Mucosa of rectum (tissue), 2 donors: ENCODE data around the gene KRT78.

Experiments
- H3K27ac ChIP-seq, 2 donors: one replicate each; pipeline ENCODE4 v1.7.0; 2013; ENCODE audit warnings: inconsistent platforms in 2 of 2, low read depth in 2 of 2, low read length in 2 of 2
- H3K27me3 ChIP-seq, 2 donors: one replicate each; pipeline ENCODE4 v1.7.0; 2013; ENCODE audit warnings: low read length in 2 of 2; ENCODE audit not compliant: control insufficient read depth in 2 of 2, insufficient read depth in 2 of 2
- H3K36me3 ChIP-seq, 2 donors: one replicate each; pipeline ENCODE4 v1.7.0; 2013; ENCODE audit warnings: low read length in 2 of 2; ENCODE audit not compliant: control insufficient read depth in 2 of 2, insufficient read depth in 2 of 2
- H3K4me1 ChIP-seq, 2 donors: one replicate each; pipeline ENCODE4 v1.7.0; 2013; ENCODE audit warnings: low read length in 2 of 2, mild to moderate bottlenecking in 1 of 2; ENCODE audit not compliant: control insufficient read depth in 2 of 2, insufficient read depth in 2 of 2
- H3K4me3 ChIP-seq, 2 donors: one replicate each; pipeline ENCODE4 v1.7.0; 2013; ENCODE audit warnings: low read length in 2 of 2
- H3K9ac ChIP-seq, 2 donors: one replicate each; pipeline ENCODE4 v1.7.0; 2013; ENCODE audit warnings: low read length in 2 of 2, low read depth in 1 of 2, mild to moderate bottlenecking in 1 of 2
- H3K9me3 ChIP-seq, 2 donors: one replicate each; pipeline ENCODE4 v1.7.0; 2013; ENCODE audit warnings: low read length in 2 of 2; ENCODE audit not compliant: control insufficient read depth in 2 of 2
- donor health status: healthy.
- donor health status: Normal muscosa, but diverticular disease.

KRT78 gene

DNA sequence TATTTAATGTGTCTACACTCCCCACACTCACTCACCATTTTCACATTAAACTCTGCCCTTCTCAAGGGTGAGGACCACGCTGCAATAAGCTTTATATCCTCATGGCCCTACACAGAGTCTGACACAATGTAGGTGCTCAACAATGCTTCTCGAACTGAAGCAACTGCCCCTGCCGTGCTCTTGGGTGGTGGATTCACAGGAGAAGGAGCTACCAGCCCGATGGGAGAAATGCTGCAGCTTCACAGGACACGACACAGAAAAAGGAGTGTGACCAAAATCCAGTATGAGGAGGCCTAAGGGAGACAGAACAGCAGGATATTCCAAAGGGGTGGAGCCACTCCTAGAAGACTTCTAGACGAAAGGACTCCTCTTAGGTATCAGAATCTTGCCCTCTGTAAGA, 46.4 kb downstream of the KRT78 start:
- Histone ChIP-seq H3K4me3 (no peak overlapping the region), H3K9ac (no peak overlapping the region), H3K36me3 (no peaks in the 10 kb centered on the region), H3K27ac (no peak overlapping the region), H3K9me3 (no peaks in the 10 kb centered on the region), H3K27me3 (no peaks in the 10 kb centered on the region), H3K4me1 (peaks cover 0 to 8% of the 10 kb centered on the region in 2 donors)

GRCh38 chr12:52801773-52802172, 47.0 kb downstream of the KRT78 start:
- H3K36me3 ChIP-seq, result no peaks in the 10 kb centered on the region
- H3K27me3 ChIP-seq, result no peaks in the 10 kb centered on the region
- no peak overlapping the region for H3K27ac ChIP-seq
- H3K9me3 ChIP-seq, result no peaks in the 10 kb centered on the region
- H3K9ac ChIP-seq, result no peak overlapping the region
- no peak overlapping the region for H3K4me3 ChIP-seq
- H3K4me1 ChIP-seq, result peaks cover 0 to 8% of the 10 kb centered on the region in 2 donors

- Histone ChIP-seq H3K4me3 (no peak overlapping the region), H3K36me3 (no peaks in the 10 kb centered on the region), H3K4me1 (peaks cover 0 to 8% of the 10 kb centered on the region in 2 donors), H3K27me3 (no peaks in the 10 kb centered on the region), H3K27ac (no peak overlapping the region), H3K9ac (no peak overlapping the region), H3K9me3 (no peaks in the 10 kb centered on the region)
Measured at GRCh38 chr12:52800259-52800917, 48.4 kb downstream of the KRT78 start.

DNA sequence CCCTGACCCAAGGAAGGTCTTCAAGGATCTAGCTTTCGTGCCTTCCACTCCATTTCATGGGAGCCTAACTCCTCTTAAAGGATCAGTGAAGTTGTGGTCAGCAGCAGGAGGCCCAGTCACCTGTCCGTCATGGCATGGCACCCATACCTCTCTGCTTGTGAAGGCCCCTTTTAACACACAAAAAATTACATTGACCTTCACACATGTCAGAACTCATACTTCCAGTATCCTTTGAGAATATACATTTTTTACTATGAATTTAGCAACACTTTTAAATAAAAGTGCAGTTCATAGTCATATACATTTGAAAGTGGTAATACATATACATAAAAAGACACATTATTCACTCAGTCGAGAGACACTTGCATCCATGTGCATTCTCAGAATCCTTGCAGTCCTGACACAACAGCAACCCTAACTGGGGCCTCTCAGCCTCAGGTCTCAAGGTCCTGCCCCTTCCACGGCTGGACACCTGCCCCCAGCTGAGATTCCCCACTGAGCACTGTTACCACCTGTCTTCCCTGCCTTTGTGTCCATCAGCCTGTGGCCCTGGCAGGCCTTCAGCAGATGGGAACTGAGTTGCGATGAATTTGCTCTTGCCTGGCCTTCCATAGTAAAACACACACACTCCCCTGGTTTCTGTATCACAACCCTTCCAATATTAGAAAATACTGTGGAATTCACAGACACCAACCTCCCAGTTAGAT, 49.1 kb downstream of the KRT78 start:
- Histone ChIP-seq H3K27ac (no peak overlapping the region), H3K9me3 (no peaks in the 10 kb centered on the region), H3K4me1 (peaks cover 0 to 8% of the 10 kb centered on the region in 2 donors), H3K9ac (no peak overlapping the region), H3K4me3 (no peak overlapping the region), H3K36me3 (no peaks in the 10 kb centered on the region), H3K27me3 (peaks cover 0 to 2% of the 10 kb centered on the region in 2 donors)

DNA sequence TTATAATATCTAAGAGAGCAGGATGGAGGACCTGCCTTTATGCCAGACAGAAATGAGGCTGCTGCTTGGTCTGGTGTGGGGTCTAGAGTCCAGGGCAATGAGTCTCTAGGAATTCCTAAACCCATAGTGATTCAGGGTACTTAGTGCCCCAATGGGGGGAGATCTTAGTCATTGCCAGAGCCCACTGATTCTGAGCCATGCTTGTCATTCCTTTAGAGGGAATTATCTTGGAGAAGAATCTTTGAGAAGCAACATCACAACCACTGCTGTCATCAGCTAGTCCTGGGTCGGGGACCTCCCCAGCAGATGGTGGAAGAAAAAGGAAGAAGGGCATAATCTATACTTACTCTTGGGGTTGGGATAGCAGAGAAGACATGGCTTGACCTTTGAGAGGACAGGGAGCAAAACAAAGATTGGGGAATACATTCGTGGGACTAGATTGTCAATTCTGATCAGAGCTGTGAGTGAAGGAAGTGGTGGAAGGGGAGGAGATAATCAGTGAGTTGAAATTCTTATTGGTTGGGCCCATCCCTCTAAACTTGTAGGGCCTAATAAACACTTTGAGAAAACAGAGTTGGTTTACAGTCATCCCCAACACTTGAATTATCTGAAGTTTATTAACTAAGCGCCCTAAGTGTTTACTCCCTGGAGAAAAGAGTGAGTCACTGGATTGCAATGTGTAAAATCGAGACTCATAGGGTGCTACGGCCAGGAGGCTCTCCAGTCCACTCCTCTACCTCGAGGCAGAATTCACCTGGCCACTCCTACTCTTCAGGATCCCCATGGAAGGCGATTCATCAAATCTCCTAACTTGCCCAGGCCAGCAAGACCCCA, 49.9 kb downstream of the KRT78 start:
- H3K27me3 ChIP-seq, result peaks cover 0 to 5% of the 10 kb centered on the region in 2 donors
- H3K4me1 ChIP-seq, result peaks cover 0 to 8% of the 10 kb centered on the region in 2 donors
- no peak overlapping the region for H3K27ac ChIP-seq
- H3K36me3 ChIP-seq, result no peaks in the 10 kb centered on the region
- no peak overlapping the region for H3K4me3 ChIP-seq
- H3K9me3 ChIP-seq, result no peaks in the 10 kb centered on the region
- H3K9ac ChIP-seq, result no peak overlapping the region

GRCh38 chr12:52798003-52798670, 50.7 kb downstream of the KRT78 start:
- Histone ChIP-seq H3K4me1 (peaks cover 0 to 8% of the 10 kb centered on the region in 2 donors), H3K4me3 (no peak overlapping the region), H3K36me3 (no peaks in the 10 kb centered on the region), H3K27ac (no peak overlapping the region), H3K9me3 (no peaks in the 10 kb centered on the region), H3K27me3 (peaks cover 0 to 6% of the 10 kb centered on the region in 2 donors), H3K9ac (no peak overlapping the region)

DNA sequence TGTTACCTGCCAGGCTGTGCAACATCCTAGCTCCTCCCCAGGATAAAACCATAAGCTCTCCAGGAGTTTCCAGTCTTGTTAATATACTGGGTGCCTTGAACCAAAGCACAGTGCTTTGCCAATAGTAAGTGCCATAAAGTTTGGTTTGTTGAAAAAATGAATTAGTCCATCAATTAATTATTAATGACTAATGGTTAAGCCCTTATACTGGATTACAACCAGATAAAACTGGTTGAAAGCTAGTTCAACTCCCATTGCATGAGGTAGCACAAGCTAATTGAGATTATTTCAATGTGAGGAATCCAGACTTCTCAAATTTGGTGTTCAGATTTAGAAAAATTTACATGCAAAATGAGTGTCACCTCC, 51.3 kb downstream of the KRT78 start:
- H3K27me3 ChIP-seq, result peaks cover 0 to 6% of the 10 kb centered on the region in 2 donors
- H3K9ac ChIP-seq, result no peak overlapping the region
- H3K9me3 ChIP-seq, result no peaks in the 10 kb centered on the region
- H3K4me1 ChIP-seq, result peaks cover 0 to 8% of the 10 kb centered on the region in 2 donors
- H3K36me3 ChIP-seq, result no peaks in the 10 kb centered on the region
- H3K27ac ChIP-seq, result no peak overlapping the region
- H3K4me3 ChIP-seq, result no peak overlapping the region

GRCh38 chr12:52796839-52797528, 51.8 kb downstream of the KRT78 start:
- Histone ChIP-seq H3K4me3 (no peak overlapping the region), H3K9me3 (no peaks in the 10 kb centered on the region), H3K27ac (no peak overlapping the region), H3K36me3 (no peaks in the 10 kb centered on the region), H3K27me3 (peaks cover 0 to 6% of the 10 kb centered on the region in 2 donors), H3K9ac (no peak overlapping the region), H3K4me1 (peaks cover 0 to 8% of the 10 kb centered on the region in 2 donors)

DNA sequence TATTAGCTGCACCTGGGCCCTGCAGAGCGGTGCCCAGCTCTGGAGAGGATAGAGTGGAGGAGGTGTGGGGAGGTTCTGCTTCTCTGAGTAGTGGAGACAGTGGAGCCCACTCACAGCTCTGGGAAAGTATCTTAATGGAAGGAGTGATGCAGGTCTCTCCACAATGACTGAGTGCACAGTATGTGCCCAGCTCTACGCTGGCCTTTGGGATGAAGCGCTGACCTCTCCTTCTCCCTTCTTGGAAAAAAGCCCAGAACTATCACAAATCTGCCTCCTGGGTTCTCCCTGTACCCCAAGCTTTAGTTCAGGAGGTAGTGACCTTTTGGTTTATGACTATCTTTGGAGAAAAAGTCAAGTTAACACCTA, 52.4 kb downstream of the KRT78 start:
- no peak overlapping the region for H3K4me3 ChIP-seq
- no peak overlapping the region for H3K9ac ChIP-seq

More for the DNA sequence above, 52.4 kb downstream of the KRT78 start:
- H3K9me3 ChIP-seq, result no peaks in the 10 kb centered on the region
- no peaks in the 10 kb centered on the region for H3K36me3 ChIP-seq
- H3K27me3 ChIP-seq, result peaks cover 0 to 6% of the 10 kb centered on the region in 2 donors
- no peak overlapping the region for H3K27ac ChIP-seq
- peaks cover 0 to 8% of the 10 kb centered on the region in 2 donors for H3K4me1 ChIP-seq
